Esophagus muscularis mucosa (tissue), 4 donors: ENCODE measurements around the gene IGFBP7. TPM values are rescaled to one million over a fixed set of nuclear protein-coding genes. Genes with fewer than 3 reads are reported as not detected.

Experiments
- DNase-seq: peaks from one replicate; pipeline ENCODE4 v3.0.0-alpha.2; 2017; ENCODE audit errors: extremely low spot score
- H3K27ac ChIP-seq, 4 donors: fragments of 200-600 bp; sonication (generic); replicated peaks in 1 of 4; 1 replicate in 3 of 4; 2 replicates in 1 of 4; pipeline ENCODE4 v1.5.1; 2016 to 2019; ENCODE audit warnings: mild to moderate bottlenecking in 1 of 4
- H3K27me3 ChIP-seq, 4 donors: fragments of 200-600 bp; sonication (generic); one replicate each; pipeline versions ENCODE4 v1.5.1 to v1.6.0; 2016 to 2019
- H3K36me3 ChIP-seq, 4 donors: fragments of 200-600 bp; sonication (generic); one replicate each; pipeline ENCODE4 v1.5.1; 2016 to 2019
- H3K4me1 ChIP-seq, 4 donors: fragments of 200-600 bp; sonication (generic); one replicate each; pipeline ENCODE4 v1.5.1; 2016 to 2019
- H3K4me3 ChIP-seq, 4 donors: fragments of 200-600 bp; sonication (generic); 1 replicate in 2 of 4; 2 replicates in 2 of 4; pipeline ENCODE4 v1.5.1; 2016 to 2019; ENCODE audit warnings: mild to moderate bottlenecking in 4 of 4, moderate library complexity in 1 of 4
- H3K9me3 ChIP-seq, 4 donors: fragments of 200-600 bp; sonication (generic); 1 replicate in 3 of 4; 2 replicates in 1 of 4; pipeline ENCODE4 v1.5.1; 2016 to 2019
- EP300 ChIP-seq: sonication (generic); formaldehyde crosslinking; IDR thresholded peaks from one replicate; pipeline ENCODE4 v1.6.1; 2017; ENCODE audit warnings: antibody characterized with exemption
- POLR2A ChIP-seq: fragments of 450-650 bp; IDR thresholded peaks from one replicate; pipeline ENCODE4 v1.6.1; 2017; ENCODE audit warnings: antibody characterized with exemption, moderate library complexity, mild to moderate bottlenecking, low read depth
- POLR2AphosphoS5 ChIP-seq, 2 donors: sonication (generic); formaldehyde crosslinking; IDR thresholded peaks; one replicate each; pipeline ENCODE4 v1.6.1; 2017; ENCODE audit warnings: antibody characterized with exemption in 2 of 2
- WGBS: methylation state at CpG from one replicate; pipeline ENCODE4 v1.1.5; 2018; 5-methylcytosine and 5-hydroxymethylcytosine counted together
- intact Hi-C: fragments of 100-400 bp; cut with DNase I; formaldehyde crosslinking; loops from one replicate; pipeline ENCODE4 v1.15.1; 2023
- total RNA-seq, 4 donors: library from RNA; depleted of rRNA; stranded (reverse); fragments of >200 nt; gene quantifications; one replicate each; pipeline versions ENCODE4 v1.1.0 to v1.2.1, GENCODE V29; 2016
- TF ChIP-seq, protein P1 (sequence below), 3 experiments: fragments of 200-600 bp in 2 of 3; fragments of 450-650 bp in 1 of 3; sonication (generic) in 2 of 3; IDR thresholded peaks; one replicate each; pipeline ENCODE4 v1.5.1; 2017 to 2019; ENCODE audit warnings: antibody characterized with exemption in 3 of 3, mild to moderate bottlenecking in 2 of 3, moderate library complexity in 1 of 3

The IGFBP7 gene
- total RNA-seq, 4 donors from 2014 or later: 712 to 1,070 (median 762) TPM

- DNase-seq: peak; percentile 93
- intact Hi-C loops: loop anchor here (5.0 kb wide), 1 partner anchor 74 kb away; no protein-coding TSS in a partner anchor
- peak overlapping the region; percentile 93 to 98 (median 98) for H3K27ac ChIP-seq
These were observed 691 bp upstream of the IGFBP7 start for GRCh38 chr4:57110640-57111511.

DNA sequence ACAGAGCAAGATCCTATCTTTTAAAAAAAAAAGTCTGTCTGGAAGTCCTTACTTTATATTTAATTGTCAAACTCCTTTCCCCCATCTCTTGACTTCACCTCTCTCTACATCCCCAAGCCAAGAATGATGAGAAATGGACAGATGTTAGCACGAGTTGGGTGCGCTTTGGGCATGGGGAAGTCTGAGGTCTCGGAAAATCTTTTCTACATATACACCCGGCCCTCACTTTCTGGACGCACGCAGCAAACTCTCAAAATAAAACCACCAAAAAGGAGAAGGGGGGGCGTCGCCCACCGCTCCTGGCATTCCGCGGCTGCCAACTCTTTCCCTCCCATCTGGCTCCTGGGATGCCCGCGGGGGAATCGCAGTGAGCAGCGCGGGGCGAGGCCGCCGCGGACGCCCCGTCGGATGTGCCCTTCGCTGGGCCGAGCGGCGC is 756 bp downstream of the IGFBP7 start:
- Histone ChIP-seq H3K4me1 (peaks cover 34 to 82% (median 64%) of the 10 kb centered on the region in 4 donors), H3K27ac (peak overlapping the region; percentile 93 to 98 (median 98)), H3K36me3 (no peaks in the 10 kb centered on the region), H3K4me3 (peak overlapping the region; percentile 84 to 97 (median 92)), H3K27me3 (no peaks in the 10 kb centered on the region), H3K9me3 (no peaks in the 10 kb centered on the region)
- intact Hi-C loops: no loop called here
- 17% methylated on average over 11 of the region's 27 CpGs for WGBS
- no peak for TF ChIP-seq POLR2AphosphoS5 (IDR thresholded peaks at IDR 0.05)
- no peak for TF ChIP-seq EP300
- TF ChIP-seq, protein P1, sequence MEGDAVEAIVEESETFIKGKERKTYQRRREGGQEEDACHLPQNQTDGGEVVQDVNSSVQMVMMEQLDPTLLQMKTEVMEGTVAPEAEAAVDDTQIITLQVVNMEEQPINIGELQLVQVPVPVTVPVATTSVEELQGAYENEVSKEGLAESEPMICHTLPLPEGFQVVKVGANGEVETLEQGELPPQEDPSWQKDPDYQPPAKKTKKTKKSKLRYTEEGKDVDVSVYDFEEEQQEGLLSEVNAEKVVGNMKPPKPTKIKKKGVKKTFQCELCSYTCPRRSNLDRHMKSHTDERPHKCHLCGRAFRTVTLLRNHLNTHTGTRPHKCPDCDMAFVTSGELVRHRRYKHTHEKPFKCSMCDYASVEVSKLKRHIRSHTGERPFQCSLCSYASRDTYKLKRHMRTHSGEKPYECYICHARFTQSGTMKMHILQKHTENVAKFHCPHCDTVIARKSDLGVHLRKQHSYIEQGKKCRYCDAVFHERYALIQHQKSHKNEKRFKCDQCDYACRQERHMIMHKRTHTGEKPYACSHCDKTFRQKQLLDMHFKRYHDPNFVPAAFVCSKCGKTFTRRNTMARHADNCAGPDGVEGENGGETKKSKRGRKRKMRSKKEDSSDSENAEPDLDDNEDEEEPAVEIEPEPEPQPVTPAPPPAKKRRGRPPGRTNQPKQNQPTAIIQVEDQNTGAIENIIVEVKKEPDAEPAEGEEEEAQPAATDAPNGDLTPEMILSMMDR (IDR thresholded peaks at IDR 0.05): no peak
- no peak for TF ChIP-seq POLR2A
- DNase-seq: no peak

More at GRCh38 chr4:57110640-57111511, 691 bp upstream of the IGFBP7 start:
- 3% methylated on average over 20 of the region's 25 CpGs for WGBS
- H3K4me1 ChIP-seq: peaks cover 23 to 72% (median 52%) of the 10 kb centered on the region in 4 donors
- TF ChIP-seq EP300: no peak
- TF ChIP-seq POLR2AphosphoS5 (IDR thresholded peaks at IDR 0.05): peak; percentile 12 to 20
- no peak for TF ChIP-seq POLR2A
- TF ChIP-seq, protein P1 (IDR thresholded peaks at IDR 0.05): no peak
- H3K27me3 ChIP-seq: no peaks in the 10 kb centered on the region
- no peaks in the 10 kb centered on the region for H3K36me3 ChIP-seq
- H3K9me3 ChIP-seq: no peaks in the 10 kb centered on the region
- peak overlapping the region; percentile 84 to 97 (median 92) for H3K4me3 ChIP-seq

- H3K9me3 ChIP-seq: no peaks in the 10 kb centered on the region
- DNase-seq: no peak
- H3K4me1 ChIP-seq: peaks cover 55 to 87% (median 83%) of the 10 kb centered on the region in 4 donors
- intact Hi-C loops: no loop called here
- peak overlapping the region; percentile 10 to 98 (median 96) for H3K27ac ChIP-seq
- H3K36me3 ChIP-seq: no peaks in the 10 kb centered on the region
- TF ChIP-seq, protein P1 (IDR thresholded peaks at IDR 0.05): no peak
- TF ChIP-seq POLR2A (no peak), EP300 (no peak), POLR2AphosphoS5 (IDR thresholded peaks at IDR 0.05) (no peak)
- H3K27me3 ChIP-seq: no peaks in the 10 kb centered on the region
- H3K4me3 ChIP-seq: no peak overlapping the region
- WGBS: 86% methylated on average over 4 of the region's 4 CpGs
These were observed 4.0 kb downstream of the IGFBP7 start for GRCh38 chr4:57106181-57106580.

DNA sequence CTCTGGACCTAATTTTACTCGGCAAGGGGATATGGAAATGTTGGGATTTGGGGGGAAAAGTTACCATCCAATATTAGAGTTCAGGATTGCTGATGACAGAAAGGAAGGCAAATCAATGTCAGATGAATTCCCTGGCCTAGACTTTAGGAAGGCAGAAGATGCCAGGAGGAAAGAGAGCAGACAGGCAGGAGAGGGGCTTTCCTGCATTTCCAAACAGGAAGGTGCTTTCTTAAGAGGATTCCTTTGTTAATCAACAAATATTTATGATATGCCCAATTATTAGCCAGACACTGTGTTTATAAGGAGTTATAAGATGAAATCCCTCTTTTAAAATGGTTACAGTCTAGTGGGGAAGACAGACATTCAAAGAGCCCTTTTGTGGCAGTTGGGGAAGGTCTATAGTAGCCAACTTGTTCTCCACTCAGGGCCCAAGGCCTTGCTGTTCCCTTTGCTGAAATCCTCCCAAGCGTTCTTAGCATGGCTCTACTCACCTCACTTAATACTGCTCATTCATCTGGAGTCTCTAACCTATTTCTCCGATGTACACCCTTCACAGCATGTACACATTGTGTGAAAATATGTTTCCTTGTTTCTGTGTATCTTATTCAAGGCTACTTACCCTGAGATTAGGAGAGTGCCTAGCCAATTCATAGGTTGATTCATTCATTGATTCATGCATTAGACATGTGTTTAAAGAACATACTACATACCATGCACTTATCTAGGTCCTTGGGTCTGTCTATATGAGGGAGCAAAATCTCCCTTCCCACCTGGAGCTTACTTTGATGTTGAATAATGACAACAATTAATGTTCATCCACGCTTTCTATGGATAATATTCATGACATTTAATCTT is 5.3 kb downstream of the IGFBP7 start:
- WGBS: 86% methylated on average over 4 of the region's 4 CpGs
- Histone ChIP-seq H3K9me3 (no peaks in the 10 kb centered on the region), H3K4me1 (peaks cover 67 to 92% (median 88%) of the 10 kb centered on the region in 4 donors), H3K36me3 (no peaks in the 10 kb centered on the region), H3K4me3 (no peak overlapping the region), H3K27me3 (no peaks in the 10 kb centered on the region), H3K27ac (peak overlapping the region; percentile 86 to 98 (median 93))
- no peak for DNase-seq
- TF ChIP-seq, protein P1 (IDR thresholded peaks at IDR 0.05): no peak
- TF ChIP-seq POLR2AphosphoS5 (IDR thresholded peaks at IDR 0.05) (no peak), POLR2A (no peak), EP300 (no peak)
- intact Hi-C loops: no loop called here
